Fibroblast of skin of right biceps (primary cell): ENCODE data around the gene SAMMSON.

Experiments used
- DNase-seq: peaks from one replicate; pipeline ENCODE4 v3.0.0-alpha.2; 2013

Gene SAMMSON

GRCh38 chr3:70020906-70021660 is 21.6 kb downstream of the SAMMSON start:
- DNase-seq, result no peak

- peak; percentile 16 for DNase-seq
Observed at GRCh38 chr3:70028361-70028760, 28.8 kb downstream of the SAMMSON start.

- no peak for DNase-seq
Observed at GRCh38 chr3:70038693-70039092, 39.2 kb downstream of the SAMMSON start.

DNA sequence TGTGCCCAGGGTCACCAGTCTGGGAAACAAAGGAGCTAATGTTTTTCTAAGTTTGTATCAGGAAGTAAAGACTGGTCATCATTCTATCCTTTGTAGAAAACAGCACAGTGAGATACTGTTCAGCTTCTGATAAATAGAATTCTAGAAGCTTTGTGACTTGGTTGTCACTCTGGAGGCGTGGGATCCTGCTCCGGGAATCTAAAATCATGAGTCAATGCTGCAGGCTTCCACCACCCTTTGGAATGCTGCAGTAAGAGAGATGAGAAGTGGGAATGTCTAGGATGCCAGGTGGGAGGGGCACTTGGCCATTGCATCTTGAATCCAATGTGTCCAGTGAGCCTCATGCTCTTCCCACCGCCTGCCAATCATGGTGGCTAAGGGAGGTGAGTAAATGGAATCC is 40.9 kb downstream of the SAMMSON start:
- DNase-seq, result no peak

GRCh38 chr3:70042641-70043040 is 43.1 kb downstream of the SAMMSON start:
- no peak for DNase-seq

DNA sequence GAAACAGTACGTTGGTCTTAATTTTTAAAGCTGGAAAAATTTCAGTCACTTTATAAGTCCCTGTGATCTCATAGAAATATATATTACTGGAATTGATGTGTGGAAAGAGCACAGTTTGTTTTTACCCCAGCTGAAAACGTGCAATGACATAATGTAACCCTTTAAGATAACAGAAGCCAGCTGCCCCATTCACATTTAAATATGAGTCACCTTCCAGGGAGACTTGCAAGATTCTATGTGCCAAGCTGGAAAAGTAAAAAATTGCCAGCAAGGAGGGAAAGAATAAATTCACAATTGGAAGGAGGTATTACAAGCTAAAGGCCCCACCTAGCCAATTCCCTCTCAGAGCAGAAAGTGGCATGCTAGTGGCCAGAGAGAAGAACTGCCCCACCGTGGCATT is 50.2 kb downstream of the SAMMSON start:
- DNase-seq, result peak; percentile 50

DNA sequence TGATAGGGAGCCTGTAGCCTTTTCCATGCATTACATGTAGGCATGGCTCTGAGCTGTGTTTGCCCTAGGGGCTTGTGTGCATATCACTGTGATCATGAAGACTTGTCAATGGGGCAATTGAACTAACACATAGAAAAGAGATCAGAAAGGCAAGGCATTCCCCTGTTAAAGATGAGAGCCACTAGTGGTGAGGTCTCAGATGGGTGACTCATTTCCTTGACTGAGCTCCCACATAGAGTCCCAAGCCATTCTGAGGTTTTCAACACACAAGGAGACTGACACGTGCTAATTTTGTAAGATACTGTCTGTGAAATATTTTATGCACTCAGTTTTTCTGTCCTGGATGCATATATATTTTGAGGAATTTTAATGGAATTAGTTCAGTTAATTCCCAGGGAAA is 53.8 kb downstream of the SAMMSON start:
- peak; percentile 58 for DNase-seq

GRCh38 chr3:70056081-70056480 is 56.5 kb downstream of the SAMMSON start:
- DNase-seq, result no peak

DNA sequence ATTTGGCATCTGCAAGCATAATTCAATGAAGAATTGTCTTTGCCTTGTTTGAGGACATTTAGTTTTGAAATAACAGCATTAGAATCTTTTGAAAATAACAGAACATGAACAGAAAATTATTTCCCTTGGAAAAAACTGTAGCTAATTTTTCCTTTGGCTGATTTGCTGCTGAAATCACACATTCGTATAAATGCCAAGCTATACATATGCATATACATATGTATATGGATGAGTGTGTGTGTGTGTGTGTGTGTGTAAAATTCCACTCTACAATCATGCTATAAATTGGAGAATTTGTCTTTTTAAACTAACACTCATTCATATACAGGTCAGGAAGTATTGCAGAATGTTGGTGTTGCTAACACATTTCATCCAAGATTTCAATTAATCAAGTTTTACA is 57.9 kb downstream of the SAMMSON start:
- no peak for DNase-seq

GRCh38 chr3:70061096-70061495 is 61.6 kb downstream of the SAMMSON start:
- DNase-seq, result peak; percentile 70

GRCh38 chr3:70064194-70064779 is 64.8 kb downstream of the SAMMSON start:
- peak; percentile 28 for DNase-seq

- no peak for DNase-seq
Observed at GRCh38 chr3:70065696-70066253, 66.2 kb downstream of the SAMMSON start.

DNA sequence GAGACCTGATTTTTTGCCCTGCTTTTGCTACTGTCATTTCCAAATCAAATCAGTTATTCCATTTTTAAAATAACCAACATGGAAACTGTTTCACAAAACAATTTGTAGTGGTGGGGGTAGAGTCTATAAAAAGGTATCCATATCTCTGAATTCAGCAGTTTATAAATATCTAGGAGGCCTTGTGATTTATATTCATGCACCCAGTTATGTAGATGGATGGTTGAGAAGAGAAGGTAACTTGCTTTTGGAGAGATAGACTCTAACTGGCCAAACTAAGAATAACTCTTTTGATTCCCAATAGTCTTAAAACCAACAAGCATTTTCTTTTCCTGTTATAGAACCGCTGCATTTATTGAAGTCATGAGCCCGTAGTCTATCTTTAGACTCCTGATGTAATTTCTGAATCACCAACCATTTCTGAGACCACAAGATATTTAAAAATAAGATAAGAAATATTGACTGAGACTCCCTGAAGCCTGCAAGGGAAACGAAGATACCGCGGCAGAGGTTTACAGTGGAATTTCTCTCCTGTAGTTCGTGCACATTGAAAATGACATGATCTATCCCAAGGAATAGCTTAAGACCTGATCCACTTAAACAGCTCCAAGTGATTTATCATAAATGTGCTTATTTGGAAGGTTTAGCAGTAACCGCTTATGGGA is 68.5 kb downstream of the SAMMSON start:
- peak; percentile 50 for DNase-seq

DNA sequence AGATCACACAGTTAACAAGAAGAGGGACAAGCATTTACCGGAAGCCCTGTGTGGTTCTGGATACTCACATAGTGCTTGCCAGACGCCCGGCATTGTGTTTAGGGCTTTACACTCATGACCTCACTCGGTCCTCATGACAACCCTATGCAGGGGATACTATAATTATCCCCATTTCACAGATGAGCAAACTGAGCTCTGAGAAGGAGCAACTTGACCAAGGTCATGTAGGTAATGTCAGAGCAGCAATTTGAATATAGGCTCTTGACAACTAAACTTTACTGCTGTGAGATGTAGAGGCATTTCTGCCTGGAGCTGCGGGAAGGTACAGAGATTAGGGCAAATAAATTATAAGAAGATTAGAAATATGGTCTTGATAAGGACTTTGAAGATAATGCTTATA is 70.0 kb downstream of the SAMMSON start:
- DNase-seq, result no peak

- no peak for DNase-seq
Observed at GRCh38 chr3:70071138-70071537, 71.6 kb downstream of the SAMMSON start.

- DNase-seq, result no peak
Observed at GRCh38 chr3:70072180-70072579, 72.6 kb downstream of the SAMMSON start.

GRCh38 chr3:70072754-70073153 is 73.2 kb downstream of the SAMMSON start:
- DNase-seq, result no peak

GRCh38 chr3:70075101-70075500 is 75.6 kb downstream of the SAMMSON start:
- no peak for DNase-seq

- no peak for DNase-seq
Observed at GRCh38 chr3:70076396-70076795, 76.9 kb downstream of the SAMMSON start.

- no peak for DNase-seq
Observed at GRCh38 chr3:70078778-70079177, 79.2 kb downstream of the SAMMSON start.

DNA sequence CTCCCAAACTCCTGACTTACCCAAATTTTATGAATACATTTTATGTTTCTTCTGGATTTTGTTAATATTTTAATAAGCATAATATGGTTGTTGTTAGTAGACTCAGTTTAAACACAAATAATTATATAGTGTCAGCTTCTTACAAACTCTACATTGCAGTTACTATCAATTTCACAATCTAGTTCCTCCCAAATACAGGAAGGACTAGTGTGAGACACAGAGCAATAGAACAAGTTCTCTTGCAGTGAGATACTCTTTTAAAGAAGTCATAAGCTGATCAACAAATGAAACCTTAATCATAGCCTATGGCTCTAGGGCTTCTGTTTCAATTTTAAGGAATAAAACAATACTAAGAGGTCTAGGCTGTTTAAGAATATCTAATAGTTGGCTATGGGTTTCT is 86.1 kb downstream of the SAMMSON start:
- DNase-seq, result no peak

DNA sequence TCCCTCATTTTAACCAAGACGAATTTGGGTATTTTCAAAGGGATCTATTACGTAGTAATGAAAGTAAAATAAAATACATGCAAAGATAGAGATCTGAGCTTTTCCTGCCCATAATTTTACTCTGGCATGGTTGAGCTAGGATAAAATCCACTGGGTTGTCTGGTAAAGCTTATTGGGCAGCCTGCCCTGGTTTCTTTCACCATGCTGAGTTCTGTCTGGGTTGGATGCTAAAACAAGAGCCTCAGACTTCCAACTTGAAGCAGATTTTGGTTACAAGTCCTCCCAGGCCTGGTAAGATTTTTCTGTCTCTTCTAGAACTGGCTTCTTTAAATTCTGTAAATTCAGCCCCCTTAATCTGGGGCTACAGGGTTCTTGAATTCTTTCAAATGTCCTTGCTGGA is 86.8 kb downstream of the SAMMSON start:
- DNase-seq, result no peak

- DNase-seq, result peak; percentile 20
Observed at GRCh38 chr3:70090322-70090913, 90.9 kb downstream of the SAMMSON start.

- DNase-seq, result no peak
Observed at GRCh38 chr3:70094197-70094596, 94.7 kb downstream of the SAMMSON start.
